Measurements from ENCODE around the gene MGA.

DNA sequence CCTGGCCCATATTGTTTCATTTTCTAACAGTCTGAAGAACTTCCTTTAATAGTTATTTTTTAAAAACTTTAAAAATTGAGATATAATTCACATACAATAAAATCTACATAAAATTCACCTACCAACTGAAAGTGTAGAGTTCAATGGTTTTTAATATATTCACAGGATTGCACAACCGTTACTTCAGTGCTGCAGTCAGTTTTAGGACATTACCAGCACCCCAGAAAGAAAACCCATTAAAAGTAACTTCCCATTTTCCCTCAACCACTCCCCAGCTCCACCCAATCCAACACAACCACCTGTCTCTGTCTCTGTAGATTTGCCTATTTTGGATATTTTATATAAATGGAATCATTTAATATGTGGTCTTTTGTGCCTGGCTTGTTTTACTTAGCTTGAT lies 29.6 kb downstream of the MGA start:
- TF ChIP-seq, protein P1, sequence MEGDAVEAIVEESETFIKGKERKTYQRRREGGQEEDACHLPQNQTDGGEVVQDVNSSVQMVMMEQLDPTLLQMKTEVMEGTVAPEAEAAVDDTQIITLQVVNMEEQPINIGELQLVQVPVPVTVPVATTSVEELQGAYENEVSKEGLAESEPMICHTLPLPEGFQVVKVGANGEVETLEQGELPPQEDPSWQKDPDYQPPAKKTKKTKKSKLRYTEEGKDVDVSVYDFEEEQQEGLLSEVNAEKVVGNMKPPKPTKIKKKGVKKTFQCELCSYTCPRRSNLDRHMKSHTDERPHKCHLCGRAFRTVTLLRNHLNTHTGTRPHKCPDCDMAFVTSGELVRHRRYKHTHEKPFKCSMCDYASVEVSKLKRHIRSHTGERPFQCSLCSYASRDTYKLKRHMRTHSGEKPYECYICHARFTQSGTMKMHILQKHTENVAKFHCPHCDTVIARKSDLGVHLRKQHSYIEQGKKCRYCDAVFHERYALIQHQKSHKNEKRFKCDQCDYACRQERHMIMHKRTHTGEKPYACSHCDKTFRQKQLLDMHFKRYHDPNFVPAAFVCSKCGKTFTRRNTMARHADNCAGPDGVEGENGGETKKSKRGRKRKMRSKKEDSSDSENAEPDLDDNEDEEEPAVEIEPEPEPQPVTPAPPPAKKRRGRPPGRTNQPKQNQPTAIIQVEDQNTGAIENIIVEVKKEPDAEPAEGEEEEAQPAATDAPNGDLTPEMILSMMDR (IDR thresholded peaks at IDR 0.05) = no peak
- TF ChIP-seq POLR2A (IDR thresholded peaks at IDR 0.05) (no peak), POLR2AphosphoS5 (IDR thresholded peaks at IDR 0.05) (no peak)

Data from breast epithelium (tissue), 3 donors.